Measurements from ENCODE around the gene DPP6. TPM values are rescaled to one million over a fixed set of nuclear protein-coding genes. Genes with fewer than 3 reads are reported as not detected.
"Not testable (repeated sequence)": the region's sequence is repeated elsewhere in the genome, so short reads cannot be mapped to it uniquely, and the experiment has no call there.

Gene DPP6
- total RNA-seq, 4 donors from 2014 or later = 0.38 TPM; not detected in 2

DNA sequence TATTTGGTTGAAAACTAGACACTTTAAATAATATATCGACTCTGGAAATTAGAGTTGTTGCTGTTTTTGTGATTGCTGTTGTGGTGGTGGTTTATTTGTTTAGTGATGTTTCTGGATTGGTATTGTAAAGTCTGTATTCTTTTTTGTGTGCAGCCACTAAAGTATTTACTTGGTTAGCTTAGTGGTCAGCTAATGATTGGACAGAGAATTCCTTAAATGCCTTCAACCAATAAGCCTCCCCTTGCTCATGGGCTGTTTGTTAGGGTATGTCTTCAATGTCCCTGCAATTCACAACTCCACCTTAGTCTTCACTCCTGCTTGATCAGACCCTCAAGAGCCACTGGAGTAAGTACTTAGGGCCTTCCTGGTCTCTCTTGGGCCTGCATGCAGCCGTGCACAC, 879.7 kb downstream of the DPP6 start:
- no peak for DNase-seq
- peaks cover 0 to 25% (median 8%) of the 10 kb centered on the region in 3 donors for H3K4me1 ChIP-seq
- H3K27me3 ChIP-seq = no peaks in the 10 kb centered on the region
- intact Hi-C loops (cut with DNase I) = no loop called here
- no peak overlapping the region for H3K4me3 ChIP-seq
- no peak overlapping the region for H3K27ac ChIP-seq
- peaks cover 0 to 7% (median 0%) of the 10 kb centered on the region in 3 donors for H3K36me3 ChIP-seq
- H3K9me3 ChIP-seq = peaks cover 0 to 12% (median 8%) of the 10 kb centered on the region in 3 donors
- 87 to 97% methylated on average over 2 of the region's 2 CpGs for WGBS, 2 donors
- TF ChIP-seq, protein P1, sequence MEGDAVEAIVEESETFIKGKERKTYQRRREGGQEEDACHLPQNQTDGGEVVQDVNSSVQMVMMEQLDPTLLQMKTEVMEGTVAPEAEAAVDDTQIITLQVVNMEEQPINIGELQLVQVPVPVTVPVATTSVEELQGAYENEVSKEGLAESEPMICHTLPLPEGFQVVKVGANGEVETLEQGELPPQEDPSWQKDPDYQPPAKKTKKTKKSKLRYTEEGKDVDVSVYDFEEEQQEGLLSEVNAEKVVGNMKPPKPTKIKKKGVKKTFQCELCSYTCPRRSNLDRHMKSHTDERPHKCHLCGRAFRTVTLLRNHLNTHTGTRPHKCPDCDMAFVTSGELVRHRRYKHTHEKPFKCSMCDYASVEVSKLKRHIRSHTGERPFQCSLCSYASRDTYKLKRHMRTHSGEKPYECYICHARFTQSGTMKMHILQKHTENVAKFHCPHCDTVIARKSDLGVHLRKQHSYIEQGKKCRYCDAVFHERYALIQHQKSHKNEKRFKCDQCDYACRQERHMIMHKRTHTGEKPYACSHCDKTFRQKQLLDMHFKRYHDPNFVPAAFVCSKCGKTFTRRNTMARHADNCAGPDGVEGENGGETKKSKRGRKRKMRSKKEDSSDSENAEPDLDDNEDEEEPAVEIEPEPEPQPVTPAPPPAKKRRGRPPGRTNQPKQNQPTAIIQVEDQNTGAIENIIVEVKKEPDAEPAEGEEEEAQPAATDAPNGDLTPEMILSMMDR (IDR thresholded peaks at IDR 0.05) = no peak
- TF ChIP-seq POLR2A (IDR thresholded peaks at IDR 0.05) = no peak

DNA sequence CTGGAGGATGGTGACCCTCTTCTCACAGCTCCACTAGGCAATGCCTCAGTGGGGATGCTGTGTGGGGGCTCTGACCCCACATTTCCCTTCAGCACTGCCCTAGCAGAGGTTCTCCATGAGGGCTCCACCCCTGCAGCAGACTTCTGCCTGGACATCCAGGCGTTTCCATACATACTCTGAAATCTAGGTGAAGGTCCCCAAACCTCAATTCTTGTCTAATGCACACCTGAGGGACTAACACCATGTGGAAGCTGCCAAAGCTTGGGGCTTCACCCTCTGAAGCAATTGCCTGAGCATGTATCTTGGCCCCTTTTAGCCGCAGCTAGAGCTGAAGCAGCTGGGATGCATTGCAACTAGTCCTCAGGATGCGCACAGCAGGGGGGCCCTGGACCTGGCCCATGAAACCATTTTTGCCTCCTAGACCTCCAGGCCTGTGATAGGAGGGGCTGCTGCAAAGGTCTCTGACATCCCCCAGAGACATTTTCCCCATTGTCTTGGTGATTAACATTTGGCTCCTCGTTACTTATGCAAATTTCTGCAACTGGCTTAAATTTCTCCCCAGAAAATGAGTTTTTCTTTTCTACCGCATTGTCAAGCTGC, 882.3 kb downstream of the DPP6 start:
- H3K27ac ChIP-seq; H3K27me3 ChIP-seq; intact Hi-C loops (cut with DNase I); H3K4me3 ChIP-seq; DNase-seq; H3K36me3 ChIP-seq: not testable (repeated sequence)
- 90 to 91% methylated on average over 3 to 4 of the region's 5 CpGs for WGBS, 2 donors
- H3K4me1 ChIP-seq = peaks cover 0 to 11% (median 2%) of the 10 kb centered on the region in 3 donors
- peaks cover 0 to 12% (median 8%) of the 10 kb centered on the region in 3 donors for H3K9me3 ChIP-seq

DNA sequence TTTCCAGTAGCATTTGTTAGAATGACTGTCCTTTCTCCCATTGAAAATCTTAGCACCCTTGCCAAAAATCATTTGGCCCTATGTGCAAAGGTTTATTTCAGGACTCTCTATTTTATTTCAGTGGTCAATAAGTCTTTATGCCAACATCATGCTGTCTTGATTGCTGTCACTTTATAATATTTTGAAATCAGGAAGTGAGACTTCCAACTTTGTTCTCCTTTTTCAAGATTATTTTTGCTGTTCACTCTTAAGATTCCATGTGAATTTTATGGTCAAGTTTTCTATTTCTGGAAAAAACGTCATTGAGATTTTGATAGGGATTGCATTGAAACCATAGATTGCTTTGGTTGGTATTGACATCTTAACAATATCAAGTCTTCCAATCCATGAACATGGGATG, 885.6 kb downstream of the DPP6 start:
- Histone ChIP-seq H3K9me3 (peaks cover 0 to 12% (median 8%) of the 10 kb centered on the region in 3 donors), H3K27me3 (no peaks in the 10 kb centered on the region), H3K36me3 (peaks cover 0 to 21% (median 0%) of the 10 kb centered on the region in 3 donors), H3K4me1 (no peaks in the 10 kb centered on the region), H3K27ac (no peak overlapping the region), H3K4me3 (no peak overlapping the region)
- intact Hi-C loops (cut with DNase I) = no loop called here
- TF ChIP-seq POLR2A (IDR thresholded peaks at IDR 0.05) = no peak
- TF ChIP-seq, protein P1 (IDR thresholded peaks at IDR 0.05) = no peak
- DNase-seq = no peak
- WGBS, 2 donors = 64 to 77% methylated on average over 1 of the region's 1 CpG

DNA sequence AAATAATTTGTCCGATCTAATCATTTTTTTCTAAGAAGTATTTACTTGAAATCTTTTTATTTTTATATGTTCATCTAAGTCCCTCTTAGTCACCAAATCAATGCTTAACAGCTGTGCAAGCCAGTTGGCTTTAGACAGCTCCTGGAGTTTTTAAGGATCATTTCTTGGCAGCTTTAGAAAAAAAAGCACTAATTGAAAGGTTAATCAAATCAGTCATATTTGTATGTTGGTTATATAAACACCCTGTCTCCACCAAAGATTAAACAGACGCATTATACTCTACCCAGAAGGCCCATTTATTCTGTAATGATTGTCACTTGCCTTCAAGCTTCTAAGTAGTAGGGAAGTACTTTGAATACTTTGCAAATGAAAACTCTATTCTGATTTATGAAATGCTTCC, 890.5 kb downstream of the DPP6 start:
- WGBS, 2 donors = 68 to 83% methylated on average over 2 of the region's 2 CpGs
- H3K27me3 ChIP-seq = no peaks in the 10 kb centered on the region
- TF ChIP-seq, protein P1 (IDR thresholded peaks at IDR 0.05) = no peak
- no peak for TF ChIP-seq POLR2A (IDR thresholded peaks at IDR 0.05)
- DNase-seq = no peak
- peaks cover 0 to 62% (median 5%) of the 10 kb centered on the region in 3 donors for H3K36me3 ChIP-seq
- H3K4me3 ChIP-seq = no peak overlapping the region
- no peaks in the 10 kb centered on the region for H3K4me1 ChIP-seq
- intact Hi-C loops (cut with DNase I) = no loop called here
- no peaks in the 10 kb centered on the region for H3K9me3 ChIP-seq
- no peak overlapping the region for H3K27ac ChIP-seq
